Ishikawa (cell line): ENCODE data around the gene MTAP.
A peak's percentile ranks its signal among the peaks of the same experiment; 100 is the strongest.

Source experiments
- CEBPB ChIP-seq: IDR thresholded peaks from 2 replicates; pipeline ENCODE4 v1.6.1; 2012
- CREB1 ChIP-seq: IDR thresholded peaks from 2 replicates; pipeline ENCODE4 v1.6.1; 2012; ENCODE audit warnings: low read depth
- EGR1 ChIP-seq: IDR thresholded peaks from 2 replicates; pipeline ENCODE4 v1.6.1; 2012
- EP300 ChIP-seq: IDR thresholded peaks from 2 replicates; pipeline ENCODE4 v1.6.1; 2012; ENCODE audit warnings: borderline replicate concordance
- FOXM1 ChIP-seq: IDR thresholded peaks from 2 replicates; pipeline ENCODE4 v1.6.1; 2012; ENCODE audit warnings: low read depth, borderline replicate concordance
- MAX ChIP-seq: IDR thresholded peaks from 2 replicates; pipeline ENCODE4 v1.6.1; 2012
- NFIC ChIP-seq: IDR thresholded peaks from 2 replicates; pipeline ENCODE4 v1.6.1; 2012
- RAD21 ChIP-seq: IDR thresholded peaks from 2 replicates; pipeline ENCODE4 v1.6.1; 2012; ENCODE audit warnings: low read depth
- TAF1 ChIP-seq: IDR thresholded peaks from 2 replicates; pipeline ENCODE4 v1.6.1; 2012; ENCODE audit warnings: low read depth, mild to moderate bottlenecking
- TCF12 ChIP-seq: IDR thresholded peaks from 2 replicates; pipeline ENCODE4 v1.6.1; 2012; ENCODE audit warnings: low read depth
- TEAD4 ChIP-seq: IDR thresholded peaks from 2 replicates; pipeline ENCODE4 v1.6.1; 2012
- YY1 ChIP-seq: IDR thresholded peaks from 2 replicates; pipeline ENCODE4 v1.6.1; 2012; ENCODE audit warnings: low read depth
- ZBTB7A ChIP-seq: IDR thresholded peaks from 2 replicates; pipeline ENCODE4 v1.6.1; 2012; ENCODE audit warnings: low read depth
- TF ChIP-seq, protein P1 (sequence below): IDR thresholded peaks from 2 replicates; pipeline ENCODE4 v1.6.1; 2012; ENCODE audit warnings: low read depth, mild to moderate bottlenecking
- TF ChIP-seq, protein P2 (sequence below): IDR thresholded peaks from 2 replicates; pipeline ENCODE4 v1.6.1; 2012

MTAP gene

GRCh38 chr9:21904776-21905175 is 102.3 kb downstream of the MTAP start:
- TF ChIP-seq TAF1 (no peak), RAD21 (0 out of 2 replicates have a peak, but pooled peaks have one; percentile 13)

DNA sequence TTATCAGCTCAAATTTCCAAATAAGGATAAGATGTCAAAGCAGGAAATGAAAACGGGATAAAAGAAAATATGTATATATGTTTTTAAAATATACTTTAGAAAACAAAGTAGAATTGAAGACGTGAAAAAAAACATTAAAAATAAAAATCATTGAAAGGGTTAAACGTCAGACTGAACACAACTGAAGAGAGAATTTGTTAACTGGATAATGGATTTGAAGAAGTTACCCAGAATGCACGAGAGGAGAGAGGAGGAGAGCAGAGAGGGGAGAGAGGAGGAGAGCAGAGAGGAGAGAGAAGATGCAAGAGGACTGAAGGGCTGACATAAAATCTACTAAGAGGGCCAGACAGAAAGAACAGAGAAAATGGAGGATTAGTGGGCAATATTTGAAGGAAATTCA is 103.8 kb downstream of the MTAP start:
- TF ChIP-seq TEAD4 (no peak), EGR1 (no peak), YY1 (no peak), CREB1 (no peak), CEBPB (no peak), MAX (no peak), FOXM1 (no peak), TAF1 (no peak), RAD21 (no peak), TCF12 (no peak)
- TF ChIP-seq, protein P1, sequence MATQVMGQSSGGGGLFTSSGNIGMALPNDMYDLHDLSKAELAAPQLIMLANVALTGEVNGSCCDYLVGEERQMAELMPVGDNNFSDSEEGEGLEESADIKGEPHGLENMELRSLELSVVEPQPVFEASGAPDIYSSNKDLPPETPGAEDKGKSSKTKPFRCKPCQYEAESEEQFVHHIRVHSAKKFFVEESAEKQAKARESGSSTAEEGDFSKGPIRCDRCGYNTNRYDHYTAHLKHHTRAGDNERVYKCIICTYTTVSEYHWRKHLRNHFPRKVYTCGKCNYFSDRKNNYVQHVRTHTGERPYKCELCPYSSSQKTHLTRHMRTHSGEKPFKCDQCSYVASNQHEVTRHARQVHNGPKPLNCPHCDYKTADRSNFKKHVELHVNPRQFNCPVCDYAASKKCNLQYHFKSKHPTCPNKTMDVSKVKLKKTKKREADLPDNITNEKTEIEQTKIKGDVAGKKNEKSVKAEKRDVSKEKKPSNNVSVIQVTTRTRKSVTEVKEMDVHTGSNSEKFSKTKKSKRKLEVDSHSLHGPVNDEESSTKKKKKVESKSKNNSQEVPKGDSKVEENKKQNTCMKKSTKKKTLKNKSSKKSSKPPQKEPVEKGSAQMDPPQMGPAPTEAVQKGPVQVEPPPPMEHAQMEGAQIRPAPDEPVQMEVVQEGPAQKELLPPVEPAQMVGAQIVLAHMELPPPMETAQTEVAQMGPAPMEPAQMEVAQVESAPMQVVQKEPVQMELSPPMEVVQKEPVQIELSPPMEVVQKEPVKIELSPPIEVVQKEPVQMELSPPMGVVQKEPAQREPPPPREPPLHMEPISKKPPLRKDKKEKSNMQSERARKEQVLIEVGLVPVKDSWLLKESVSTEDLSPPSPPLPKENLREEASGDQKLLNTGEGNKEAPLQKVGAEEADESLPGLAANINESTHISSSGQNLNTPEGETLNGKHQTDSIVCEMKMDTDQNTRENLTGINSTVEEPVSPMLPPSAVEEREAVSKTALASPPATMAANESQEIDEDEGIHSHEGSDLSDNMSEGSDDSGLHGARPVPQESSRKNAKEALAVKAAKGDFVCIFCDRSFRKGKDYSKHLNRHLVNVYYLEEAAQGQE = no peak
- TF ChIP-seq, protein P2, sequence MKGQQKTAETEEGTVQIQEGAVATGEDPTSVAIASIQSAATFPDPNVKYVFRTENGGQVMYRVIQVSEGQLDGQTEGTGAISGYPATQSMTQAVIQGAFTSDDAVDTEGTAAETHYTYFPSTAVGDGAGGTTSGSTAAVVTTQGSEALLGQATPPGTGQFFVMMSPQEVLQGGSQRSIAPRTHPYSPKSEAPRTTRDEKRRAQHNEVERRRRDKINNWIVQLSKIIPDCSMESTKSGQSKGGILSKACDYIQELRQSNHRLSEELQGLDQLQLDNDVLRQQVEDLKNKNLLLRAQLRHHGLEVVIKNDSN = no peak

DNA sequence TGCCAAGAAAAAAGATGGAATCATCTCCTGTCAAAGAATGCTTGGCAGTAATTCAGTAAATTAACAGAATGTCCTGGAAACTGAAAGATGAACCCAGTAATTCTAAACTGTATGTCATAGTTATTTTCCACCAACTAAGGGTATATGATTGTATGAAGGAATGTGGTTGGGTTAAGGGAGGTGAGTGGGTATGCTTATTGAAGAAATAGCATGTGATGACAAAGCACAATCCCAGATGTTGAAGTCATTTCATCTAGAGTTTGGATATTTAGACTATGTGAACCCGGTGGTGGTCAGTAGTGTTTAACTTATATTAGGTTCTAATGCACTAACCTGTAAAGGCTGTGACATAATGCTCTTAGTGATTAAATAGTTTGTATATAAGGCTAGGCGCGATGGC is 104.4 kb downstream of the MTAP start:
- TF ChIP-seq EGR1 = no peak
- TF ChIP-seq, protein P2 = no peak
- TF ChIP-seq TCF12 = no peak
- TF ChIP-seq RAD21 = no peak
- no peak for TF ChIP-seq EP300
- no peak for TF ChIP-seq NFIC
- no peak for TF ChIP-seq TEAD4
- no peak for TF ChIP-seq ZBTB7A
- no peak for TF ChIP-seq FOXM1
- TF ChIP-seq TAF1 = no peak
- TF ChIP-seq MAX = no peak
- TF ChIP-seq YY1 = no peak
- no peak for TF ChIP-seq CEBPB
- TF ChIP-seq, protein P1 = no peak
- no peak for TF ChIP-seq CREB1

GRCh38 chr9:21919377-21920362 is 117.2 kb downstream of the MTAP start:
- TF ChIP-seq ZBTB7A (no peak), RAD21 (no peak), EGR1 (no peak), TCF12 (no peak), NFIC (peak; percentile 59), MAX (no peak)

GRCh38 chr9:21923694-21924093 is 121.3 kb downstream of the MTAP start:
- TF ChIP-seq EGR1 = no peak
- no peak for TF ChIP-seq TCF12
- no peak for TF ChIP-seq CREB1
- TF ChIP-seq NFIC = no peak
- TF ChIP-seq CEBPB = no peak
- TF ChIP-seq ZBTB7A = no peak
- TF ChIP-seq YY1 = no peak
- TF ChIP-seq TAF1 = no peak
- no peak for TF ChIP-seq MAX
- no peak for TF ChIP-seq FOXM1
- TF ChIP-seq EP300 = no peak
- TF ChIP-seq RAD21 = no peak
- TF ChIP-seq, protein P2 = no peak
- TF ChIP-seq TEAD4 = no peak
- TF ChIP-seq, protein P1 = no peak
